ENCODE results near the gene ASTN1.
"Not testable (repeated sequence)": the region's sequence is repeated elsewhere in the genome, so short reads cannot be mapped to it uniquely, and the experiment has no call there.

The ASTN1 gene

GRCh38 chr1:177088966-177089365, 75.5 kb downstream of the ASTN1 start:
- H3K9me3 ChIP-seq = no peaks in the 10 kb centered on the region
- no peaks in the 10 kb centered on the region for H3K36me3 ChIP-seq
- TF ChIP-seq CTCF (IDR thresholded peaks at IDR 0.05) = no peak
- intact Hi-C loops (cut with DNase I; ENCODE audit: low total_unique reads) = no loop called here
- no peak for DNase-seq
- H3K4me3 ChIP-seq = no peak overlapping the region
- H3K4me1 ChIP-seq = no peaks in the 10 kb centered on the region
- no peak overlapping the region for H3K27ac ChIP-seq
- no peaks in the 10 kb centered on the region for H3K27me3 ChIP-seq

GRCh38 chr1:177082855-177083693, 81.4 kb downstream of the ASTN1 start:
- no peak for TF ChIP-seq CTCF (IDR thresholded peaks at IDR 0.05)
- intact Hi-C loops (cut with DNase I; ENCODE audit: low total_unique reads) = no loop called here
- H3K27ac ChIP-seq = no peak overlapping the region
- H3K36me3 ChIP-seq = no peaks in the 10 kb centered on the region
- no peak overlapping the region for H3K4me3 ChIP-seq
- H3K27me3 ChIP-seq = no peaks in the 10 kb centered on the region
- no peak for DNase-seq
- H3K9me3 ChIP-seq = no peaks in the 10 kb centered on the region
- H3K4me1 ChIP-seq = no peaks in the 10 kb centered on the region

- no peak overlapping the region for H3K27ac ChIP-seq
- no peaks in the 10 kb centered on the region for H3K9me3 ChIP-seq
- H3K27me3 ChIP-seq = no peaks in the 10 kb centered on the region
- H3K4me1 ChIP-seq = no peaks in the 10 kb centered on the region
- no peak overlapping the region for H3K4me3 ChIP-seq
- TF ChIP-seq CTCF (IDR thresholded peaks at IDR 0.05) = no peak
- no peaks in the 10 kb centered on the region for H3K36me3 ChIP-seq
- DNase-seq = no peak
- intact Hi-C loops (cut with DNase I; ENCODE audit: low total_unique reads) = no loop called here
Measured at GRCh38 chr1:177080564-177080963, 83.9 kb downstream of the ASTN1 start.

GRCh38 chr1:177077734-177078499, 86.6 kb downstream of the ASTN1 start:
- H3K4me1 ChIP-seq = no peaks in the 10 kb centered on the region
- TF ChIP-seq CTCF (IDR thresholded peaks at IDR 0.05) = no peak
- no peaks in the 10 kb centered on the region for H3K36me3 ChIP-seq
- H3K9me3 ChIP-seq = no peaks in the 10 kb centered on the region
- no peak overlapping the region for H3K27ac ChIP-seq
- DNase-seq = no peak
- intact Hi-C loops (cut with DNase I; ENCODE audit: low total_unique reads) = no loop called here
- H3K4me3 ChIP-seq = no peak overlapping the region
- H3K27me3 ChIP-seq = no peaks in the 10 kb centered on the region

GRCh38 chr1:177077006-177077405, 87.5 kb downstream of the ASTN1 start:
- TF ChIP-seq CTCF (IDR thresholded peaks at IDR 0.05) = no peak
- DNase-seq = no peak
- intact Hi-C loops (cut with DNase I; ENCODE audit: low total_unique reads) = no loop called here

GRCh38 chr1:177074811-177075210, 89.7 kb downstream of the ASTN1 start:
- H3K27ac ChIP-seq; H3K36me3 ChIP-seq; H3K9me3 ChIP-seq; H3K4me3 ChIP-seq; H3K4me1 ChIP-seq; DNase-seq; H3K27me3 ChIP-seq; intact Hi-C loops (cut with DNase I; ENCODE audit: low total_unique reads): not testable (repeated sequence)

More at GRCh38 chr1:177077006-177077405, 87.5 kb downstream of the ASTN1 start:
- no peaks in the 10 kb centered on the region for H3K9me3 ChIP-seq
- no peaks in the 10 kb centered on the region for H3K27me3 ChIP-seq
- no peak overlapping the region for H3K27ac ChIP-seq
- no peaks in the 10 kb centered on the region for H3K4me1 ChIP-seq
- no peak overlapping the region for H3K4me3 ChIP-seq
- no peaks in the 10 kb centered on the region for H3K36me3 ChIP-seq
